ENCODE results near the gene FOXP2. TPM values are rescaled to one million over a fixed set of nuclear protein-coding genes. Genes with fewer than 3 reads are reported as not detected.
"Not testable (repeated sequence)": the region's sequence is repeated elsewhere in the genome, so short reads cannot be mapped to it uniquely, and the experiment has no call there.

The FOXP2 gene
- total RNA-seq, 1 experiment from 2014 or later: 0.66 TPM

GRCh38 chr7:114497491-114497890 is 82.9 kb downstream of the FOXP2 start:
- not testable (repeated sequence) for DNase-seq (ENCODE audit: low spot score)

DNA sequence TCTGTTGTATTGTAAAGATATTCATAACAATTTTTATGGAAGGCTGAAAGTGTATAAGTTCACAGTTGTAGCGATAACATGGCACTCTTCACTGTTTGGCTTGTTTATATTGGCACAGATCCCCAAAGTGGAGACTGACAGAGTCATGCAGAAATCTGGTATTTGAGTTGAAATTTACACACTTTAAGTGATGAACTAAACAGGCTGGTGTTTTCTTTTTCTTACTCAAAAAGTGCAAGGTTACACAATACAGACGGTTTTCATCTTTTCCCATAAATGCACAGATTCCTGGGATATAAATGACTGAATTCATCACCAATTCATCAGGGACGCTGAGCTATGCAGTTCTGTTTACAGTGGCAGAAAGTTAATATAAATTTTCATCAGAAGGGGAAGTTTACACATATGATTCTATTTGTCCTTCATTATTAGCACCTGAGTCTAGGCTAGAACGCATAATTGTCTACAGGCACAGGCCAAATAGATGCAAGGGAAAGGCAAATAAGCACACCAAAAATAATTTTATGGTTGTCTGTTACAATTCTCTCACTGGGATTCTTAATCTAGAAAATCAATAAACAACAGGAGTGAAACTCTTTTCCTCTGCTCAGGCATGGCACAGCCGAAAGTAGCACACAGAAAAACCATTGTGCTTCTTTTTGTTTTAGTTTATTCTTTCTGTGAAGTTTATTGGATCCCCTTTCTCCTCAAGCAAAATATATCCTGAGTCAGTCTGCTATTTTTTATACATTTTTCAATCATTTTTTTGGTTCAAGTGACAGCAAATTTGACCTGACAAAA is 88.0 kb downstream of the FOXP2 start:
- DNase-seq (ENCODE audit: low spot score): peak; percentile 53

GRCh38 chr7:114504586-114504985 is 90.0 kb downstream of the FOXP2 start:
- no peak for DNase-seq (ENCODE audit: low spot score)

DNA sequence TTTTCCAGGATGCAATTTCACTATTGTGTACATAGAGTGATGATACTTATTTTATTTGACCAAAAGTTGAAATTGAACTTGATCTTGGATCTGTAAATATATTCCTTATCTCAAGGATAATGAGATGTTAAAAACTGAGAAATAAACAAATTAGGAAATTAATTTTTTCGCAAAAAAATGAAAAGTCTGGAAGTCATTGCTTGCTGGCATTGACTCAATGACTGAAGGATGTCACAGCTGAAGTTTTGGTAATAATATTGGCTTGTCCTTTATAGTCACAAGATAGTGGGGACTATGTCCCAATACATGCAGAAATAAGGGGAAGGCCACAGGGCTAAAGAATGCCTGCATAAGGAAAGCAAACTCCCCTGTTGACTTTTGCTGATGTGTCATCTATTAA is 92.8 kb downstream of the FOXP2 start:
- no peak for DNase-seq (ENCODE audit: low spot score)

- DNase-seq (ENCODE audit: low spot score): no peak
These were observed 93.5 kb downstream of the FOXP2 start for GRCh38 chr7:114508086-114508485.

DNA sequence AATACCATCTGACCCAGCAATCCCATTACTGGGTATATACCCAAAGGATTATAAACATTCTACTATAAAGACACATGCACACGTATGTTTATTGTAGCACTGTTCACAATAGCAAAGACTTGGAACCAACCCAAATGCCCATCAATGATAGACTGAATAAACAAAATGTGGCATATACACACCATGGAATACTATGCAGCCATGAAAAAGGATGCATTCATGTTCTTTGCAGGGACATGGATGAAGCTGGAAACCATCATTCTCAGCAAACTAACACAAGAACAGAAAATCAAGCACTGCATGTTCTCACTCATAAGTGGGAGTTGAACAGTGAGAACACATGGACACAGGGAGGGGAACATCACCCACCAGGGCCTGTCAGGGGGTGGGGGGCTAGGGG is 96.2 kb downstream of the FOXP2 start:
- not testable (repeated sequence) for DNase-seq (ENCODE audit: low spot score)

GRCh38 chr7:114519240-114519639 is 104.6 kb downstream of the FOXP2 start:
- no peak for DNase-seq (ENCODE audit: low spot score)

DNA sequence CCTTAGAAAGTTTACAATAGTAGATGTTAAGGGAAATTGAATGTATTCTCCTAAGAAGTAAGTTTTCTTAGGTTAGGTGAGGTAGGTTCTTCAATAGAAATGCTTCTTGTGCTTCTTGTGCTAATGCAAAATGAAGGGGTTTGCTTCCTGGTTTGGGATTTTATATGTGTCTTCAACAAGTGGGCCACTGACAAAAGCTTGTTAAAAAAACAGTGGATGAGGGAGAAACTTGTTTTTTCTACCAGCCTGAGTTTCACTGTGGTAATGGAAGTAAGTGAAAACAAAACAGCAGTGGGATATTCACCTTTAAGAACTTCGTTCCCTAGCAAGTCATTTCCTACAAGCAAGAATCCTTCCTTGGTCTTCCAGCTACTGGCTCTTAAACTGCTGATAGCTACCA is 107.5 kb downstream of the FOXP2 start:
- DNase-seq (ENCODE audit: low spot score): no peak

DNA sequence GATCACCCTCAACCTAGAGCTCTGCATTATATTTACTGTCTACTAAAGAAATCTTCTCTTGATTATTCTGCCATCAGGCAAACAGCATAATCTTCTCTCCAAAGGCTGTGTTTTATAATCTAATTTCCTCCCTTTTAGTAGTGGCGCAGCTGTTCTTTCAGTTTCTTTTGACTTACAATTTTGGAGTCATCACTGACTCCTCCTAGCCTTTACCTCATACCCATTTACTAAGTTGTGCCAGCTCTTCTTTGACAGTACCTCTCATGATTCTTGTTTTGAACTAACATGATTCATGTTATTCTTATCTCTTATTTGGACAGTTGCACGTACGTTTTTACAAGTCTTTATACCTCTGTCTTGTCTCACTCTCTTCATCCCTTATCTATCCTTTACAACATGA is 113.0 kb downstream of the FOXP2 start:
- no peak for DNase-seq (ENCODE audit: low spot score)

DNA sequence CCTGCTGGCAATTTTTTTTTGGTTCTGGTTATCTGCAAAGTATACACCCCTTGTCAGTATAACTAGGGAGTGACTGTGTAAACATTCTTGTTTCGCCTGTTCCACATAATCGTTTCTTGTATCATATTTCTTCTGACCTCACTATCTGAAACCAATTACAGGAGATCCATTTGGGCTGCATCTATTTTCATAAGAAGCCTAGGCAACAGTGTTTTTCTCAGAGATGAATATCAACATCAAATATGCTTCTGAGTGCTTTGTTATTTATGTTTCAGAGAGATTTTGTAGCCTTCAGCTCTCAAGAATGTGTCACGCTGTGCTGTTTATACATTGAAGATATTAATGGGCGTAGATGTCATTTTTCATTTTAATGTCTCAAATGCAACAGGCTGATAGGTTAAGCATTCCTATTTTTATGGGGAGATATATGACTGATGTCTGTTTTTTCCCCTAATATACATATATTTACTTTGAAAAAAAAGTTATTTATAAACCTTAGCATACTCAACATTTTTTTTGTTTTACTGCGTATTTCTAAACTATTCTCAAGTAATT is 115.5 kb downstream of the FOXP2 start:
- peak; percentile 55 for DNase-seq (ENCODE audit: low spot score)

GRCh38 chr7:114531326-114531725 is 116.7 kb downstream of the FOXP2 start:
- no peak for DNase-seq (ENCODE audit: low spot score)

GRCh38 chr7:114533131-114533530 is 118.5 kb downstream of the FOXP2 start:
- no peak for DNase-seq (ENCODE audit: low spot score)

GRCh38 chr7:114534953-114535352 is 120.3 kb downstream of the FOXP2 start:
- DNase-seq (ENCODE audit: low spot score): no peak

DNA sequence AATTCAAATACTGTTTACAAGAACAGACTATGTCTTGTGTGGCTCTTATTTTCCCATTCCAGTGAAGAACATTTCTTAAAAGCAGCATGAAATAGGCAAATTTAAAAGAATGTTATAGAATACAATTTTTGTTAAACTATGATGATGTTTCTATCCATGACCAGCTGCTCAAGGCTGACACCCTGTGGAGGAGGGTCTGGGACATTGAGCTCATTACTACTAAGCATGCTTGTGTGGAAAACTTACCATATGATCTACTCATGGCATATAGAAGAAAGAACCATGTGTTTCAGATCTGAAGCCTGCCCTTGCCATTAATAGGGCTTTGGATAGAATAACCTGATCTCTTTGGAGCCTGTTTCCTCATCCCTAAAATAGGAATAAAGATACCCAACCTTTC is 125.0 kb downstream of the FOXP2 start:
- peak; percentile 65 for DNase-seq (ENCODE audit: low spot score)

- DNase-seq (ENCODE audit: low spot score): no peak
These were observed 125.7 kb downstream of the FOXP2 start for GRCh38 chr7:114540291-114540690.

DNA sequence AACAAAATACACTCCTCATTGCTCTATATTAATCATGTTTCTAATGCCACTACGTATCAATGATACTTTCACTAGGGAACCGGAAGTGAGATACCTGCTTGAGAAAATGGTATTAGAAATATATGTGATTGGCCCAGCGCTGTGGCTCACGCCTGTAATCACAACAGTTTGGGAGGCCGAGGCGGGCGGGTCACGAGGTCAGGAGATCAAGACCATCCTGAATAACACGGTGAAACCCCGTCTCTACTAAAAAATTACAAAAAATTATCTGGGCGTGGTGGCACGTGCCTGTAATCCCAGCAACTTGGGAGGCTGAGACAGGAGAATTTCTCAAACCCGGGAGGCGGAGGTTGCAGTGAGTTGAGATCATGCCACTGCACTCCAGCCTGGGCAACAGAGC is 132.7 kb downstream of the FOXP2 start:
- DNase-seq (ENCODE audit: low spot score): not testable (repeated sequence)

- no peak for DNase-seq (ENCODE audit: low spot score)
These were observed 133.7 kb downstream of the FOXP2 start for GRCh38 chr7:114548081-114548980.

DNA sequence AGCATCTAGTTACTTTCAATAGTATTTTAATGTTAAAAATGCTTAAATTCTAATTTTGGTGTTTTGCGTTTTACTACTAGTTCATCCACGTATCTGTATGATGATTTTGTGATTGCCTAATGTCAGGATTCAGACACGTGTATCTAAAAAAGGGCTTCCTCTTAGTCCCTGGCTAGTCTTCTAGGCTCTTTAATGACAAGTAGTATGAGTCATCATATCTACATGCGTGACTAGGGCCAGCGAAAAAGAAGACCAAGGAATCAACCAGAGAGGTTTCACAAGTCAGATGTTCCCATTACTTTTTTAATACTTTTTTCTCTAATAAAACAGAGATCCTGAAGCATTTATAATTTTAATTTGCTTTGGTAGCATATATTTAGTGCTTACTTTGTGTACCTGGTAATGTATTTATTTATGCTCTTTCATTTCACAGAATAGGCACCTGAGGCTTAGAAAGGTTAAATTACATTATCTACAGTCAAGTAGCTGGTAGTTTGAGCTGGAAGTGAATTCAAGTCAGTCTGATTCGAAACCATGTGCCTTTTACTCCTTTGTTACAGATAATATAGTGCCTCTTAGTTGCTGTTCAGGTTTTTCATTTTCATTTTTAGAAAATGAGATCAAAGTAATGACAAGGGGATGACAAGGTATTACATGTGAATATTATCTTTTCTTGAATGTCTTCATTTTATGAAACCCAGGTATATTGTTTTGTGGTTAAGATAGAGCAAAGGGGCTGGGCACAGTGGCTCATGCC is 140.3 kb downstream of the FOXP2 start:
- DNase-seq (ENCODE audit: low spot score): peak; percentile 57

DNA sequence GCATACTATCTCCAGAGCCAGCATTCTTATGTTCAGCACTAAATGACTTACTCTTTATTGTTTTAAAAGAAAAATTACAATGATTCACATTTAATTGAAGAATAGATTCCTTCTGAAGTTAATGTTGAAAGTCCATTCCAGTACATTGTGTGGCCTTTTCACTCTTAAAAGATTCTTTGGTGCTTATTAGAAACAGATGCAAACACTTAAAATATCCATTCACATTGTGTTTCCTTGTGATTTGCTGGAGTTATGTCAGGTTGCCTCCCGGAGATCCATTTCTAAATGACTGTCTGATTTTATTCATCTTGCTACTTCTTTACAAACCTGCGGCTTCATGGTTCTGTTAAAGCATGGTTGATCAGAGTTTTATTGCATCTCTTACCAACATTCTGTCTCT is 152.8 kb downstream of the FOXP2 start:
- no peak for DNase-seq (ENCODE audit: low spot score)

- no peak for DNase-seq (ENCODE audit: low spot score)
These were observed 154.6 kb downstream of the FOXP2 start for GRCh38 chr7:114569220-114569619.

GRCh38 chr7:114574384-114574783 is 159.8 kb downstream of the FOXP2 start:
- DNase-seq (ENCODE audit: low spot score): no peak

DNA sequence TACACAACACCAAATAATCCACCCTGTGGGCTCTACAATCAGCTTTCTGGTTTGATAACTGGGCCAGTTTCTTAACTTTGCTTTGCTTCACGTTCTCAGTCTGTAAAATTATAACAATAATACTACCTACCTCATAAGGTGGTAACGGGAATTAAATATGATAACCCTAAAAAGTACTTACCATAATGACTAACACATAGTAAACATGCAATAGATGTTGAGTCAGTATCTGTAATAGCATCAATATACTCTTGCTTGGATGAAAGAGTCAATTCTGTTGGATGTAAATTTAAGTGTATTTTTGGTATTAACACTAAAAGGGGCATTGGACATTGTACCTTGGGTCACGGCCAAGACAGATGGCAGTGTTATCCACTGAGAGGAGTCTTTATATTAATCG is 160.5 kb downstream of the FOXP2 start:
- DNase-seq (ENCODE audit: low spot score): no peak

All from HT-29 (cell line).